GM21825 (cell line): ENCODE data around the gene PAX3.

ENCODE experiments used
- ATAC-seq: cut with Tn5 transposase; IDR thresholded peaks from one replicate; pipeline ENCODE4 v1.9.1; 2021; ENCODE audit warnings: mild to moderate bottlenecking, moderate library complexity; ENCODE audit not compliant: unreplicated experiment

PAX3 gene

GRCh38 chr2:222281506-222281905 lies 17.3 kb downstream of the PAX3 start:
- no peak for ATAC-seq

GRCh38 chr2:222280795-222281194 lies 18.0 kb downstream of the PAX3 start:
- no peak for ATAC-seq

- ATAC-seq, result no peak
These were observed 26.3 kb downstream of the PAX3 start for GRCh38 chr2:222272446-222273015.

- ATAC-seq, result no peak
These were observed 26.9 kb downstream of the PAX3 start for GRCh38 chr2:222271854-222272253.

- ATAC-seq, result no peak
These were observed 28.4 kb downstream of the PAX3 start for GRCh38 chr2:222270396-222270795.

GRCh38 chr2:222269132-222269531 lies 29.7 kb downstream of the PAX3 start:
- no peak for ATAC-seq

GRCh38 chr2:222268311-222268990 lies 30.3 kb downstream of the PAX3 start:
- ATAC-seq, result no peak

GRCh38 chr2:222264791-222265320 lies 33.9 kb downstream of the PAX3 start:
- ATAC-seq, result no peak

GRCh38 chr2:222261504-222261903 lies 37.3 kb downstream of the PAX3 start:
- ATAC-seq, result no peak

GRCh38 chr2:222257645-222258044 lies 41.2 kb downstream of the PAX3 start:
- ATAC-seq, result no peak

GRCh38 chr2:222256250-222256649 lies 42.5 kb downstream of the PAX3 start:
- no peak for ATAC-seq

- no peak for ATAC-seq
These were observed 43.7 kb downstream of the PAX3 start for GRCh38 chr2:222255090-222255489.

GRCh38 chr2:222250313-222250712 lies 48.5 kb downstream of the PAX3 start:
- ATAC-seq, result no peak

GRCh38 chr2:222249444-222249843 lies 49.4 kb downstream of the PAX3 start:
- no peak for ATAC-seq

GRCh38 chr2:222248818-222249217 lies 50.0 kb downstream of the PAX3 start:
- ATAC-seq, result no peak

GRCh38 chr2:222248256-222248655 lies 50.5 kb downstream of the PAX3 start:
- ATAC-seq, result no peak

- ATAC-seq, result no peak
These were observed 56.3 kb downstream of the PAX3 start for GRCh38 chr2:222242532-222242931.

- no peak for ATAC-seq
These were observed 57.5 kb downstream of the PAX3 start for GRCh38 chr2:222241128-222241870.

GRCh38 chr2:222240676-222241049 lies 58.1 kb downstream of the PAX3 start:
- no peak for ATAC-seq

- no peak for ATAC-seq
These were observed 58.7 kb downstream of the PAX3 start for GRCh38 chr2:222239945-222240675.

- ATAC-seq, result no peak
These were observed 59.7 kb downstream of the PAX3 start for GRCh38 chr2:222239091-222239490.
